NCI-H345 treated with DMSO at 0.1 percent for 48 hours (cell line): ENCODE measurements around the gene DGKQ.
A peak's percentile ranks its signal among the peaks of the same experiment; 100 is the strongest.
"Not testable (repeated sequence)": the region's sequence is repeated elsewhere in the genome, so short reads cannot be mapped to it uniquely, and the experiment has no call there.

Source experiments
- DNase-seq: peaks from one replicate; lab custom pipeline; 2025; ENCODE audit not compliant: unreplicated experiment; lab: John Stamatoyannopoulos, UW

The DGKQ gene

DNA sequence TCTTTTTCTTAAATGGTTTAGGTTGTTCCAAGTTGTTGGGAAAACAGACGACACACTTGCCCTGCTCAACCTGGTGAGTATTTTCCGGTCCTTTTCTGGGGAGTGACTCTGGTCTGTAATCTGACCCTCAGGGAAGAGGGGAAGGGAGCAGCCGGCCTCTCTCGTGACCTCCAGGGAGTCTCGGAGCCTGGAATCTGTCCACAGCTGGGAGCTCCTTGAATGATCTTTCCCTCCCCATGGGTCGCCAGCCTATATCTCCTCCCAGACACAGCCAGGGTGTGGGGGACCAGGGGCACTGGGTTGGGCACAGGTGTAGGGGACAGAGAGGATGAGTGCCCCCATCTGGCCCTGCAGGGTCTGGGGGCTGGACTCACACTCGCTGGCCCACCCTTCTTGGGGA is 22.2 kb downstream of the DGKQ start:
- DNase-seq: no peak

DNA sequence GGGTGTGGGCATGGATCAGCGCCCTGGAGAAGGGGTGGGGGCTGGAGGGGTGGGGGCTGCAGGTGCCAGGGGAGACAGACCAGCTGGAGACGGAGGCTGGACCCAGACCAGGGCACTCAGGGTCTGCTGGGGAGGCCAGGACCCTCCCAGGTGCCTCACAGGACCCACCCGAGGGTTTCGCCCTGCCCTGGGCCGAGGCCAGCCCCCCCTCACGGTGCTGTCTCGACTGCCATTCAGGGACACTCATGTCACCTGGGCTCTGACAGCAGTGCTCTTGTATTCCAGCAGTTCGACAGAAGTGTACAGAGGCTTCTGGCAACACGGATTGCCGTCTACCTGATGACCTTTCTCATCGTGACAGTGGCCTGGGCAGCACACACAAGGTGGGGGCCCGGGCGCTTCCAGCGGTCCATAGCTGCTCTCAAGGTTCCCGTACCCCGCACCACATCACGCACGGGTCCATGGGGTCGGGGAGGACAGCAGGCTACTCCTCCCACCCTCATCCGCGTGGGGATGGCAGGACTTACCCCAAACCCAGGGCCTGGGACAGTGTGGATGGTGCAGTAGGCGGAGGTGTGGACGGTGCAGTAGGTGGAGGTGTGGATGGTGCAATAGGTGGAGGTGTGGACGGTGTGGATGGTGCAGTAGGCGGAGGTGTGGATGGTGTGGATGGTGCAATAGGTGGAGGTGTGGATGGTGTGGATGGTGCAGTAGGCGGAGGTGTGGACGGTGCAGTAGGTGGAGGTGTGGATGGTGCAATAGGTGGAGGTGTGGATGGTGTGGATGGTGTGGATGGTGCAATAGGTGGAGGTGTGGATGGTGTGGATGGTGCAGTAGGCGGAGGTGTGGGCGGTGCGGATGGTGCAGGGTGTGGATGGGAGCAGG is 23.0 kb downstream of the DGKQ start:
- DNase-seq: no peak

DNA sequence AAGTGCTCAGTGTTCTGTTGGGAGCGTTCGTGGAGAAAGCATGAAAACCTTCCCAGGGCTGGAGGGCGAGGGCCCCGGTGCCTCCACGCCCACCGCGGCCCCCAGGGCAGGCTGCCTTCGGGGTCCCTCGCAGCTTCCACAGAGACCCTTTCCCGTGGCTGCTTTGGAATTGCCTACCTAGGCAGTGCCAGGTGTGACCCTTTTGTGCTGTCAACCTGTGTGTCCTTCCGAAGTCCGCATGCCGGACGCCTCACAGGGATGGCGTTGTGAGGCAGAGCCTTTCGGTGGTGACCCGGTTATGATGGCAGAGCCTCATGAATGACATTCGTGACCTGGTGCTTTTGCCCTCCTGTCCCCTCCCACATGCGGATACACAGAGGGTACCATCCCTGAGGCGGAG is 23.7 kb downstream of the DGKQ start:
- DNase-seq: no peak

DNA sequence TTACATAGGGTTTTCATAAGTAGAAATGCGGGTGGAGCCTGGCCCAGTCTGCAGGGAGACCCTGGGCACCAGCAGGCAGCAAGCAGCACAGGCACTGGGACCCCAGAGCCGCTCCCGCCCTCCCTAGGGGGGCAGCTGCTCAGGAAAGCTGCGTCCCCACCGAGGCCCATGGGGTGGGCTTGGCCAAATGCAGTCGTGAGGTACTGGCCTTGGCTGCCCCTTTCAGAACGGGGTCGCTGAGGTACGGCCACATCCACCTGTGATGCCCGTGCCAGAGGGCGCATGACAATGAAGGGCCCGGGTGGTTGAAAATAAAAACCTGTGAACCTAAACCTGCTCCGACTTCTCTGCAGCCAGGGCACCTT is 24.5 kb downstream of the DGKQ start:
- DNase-seq: no peak

DNA sequence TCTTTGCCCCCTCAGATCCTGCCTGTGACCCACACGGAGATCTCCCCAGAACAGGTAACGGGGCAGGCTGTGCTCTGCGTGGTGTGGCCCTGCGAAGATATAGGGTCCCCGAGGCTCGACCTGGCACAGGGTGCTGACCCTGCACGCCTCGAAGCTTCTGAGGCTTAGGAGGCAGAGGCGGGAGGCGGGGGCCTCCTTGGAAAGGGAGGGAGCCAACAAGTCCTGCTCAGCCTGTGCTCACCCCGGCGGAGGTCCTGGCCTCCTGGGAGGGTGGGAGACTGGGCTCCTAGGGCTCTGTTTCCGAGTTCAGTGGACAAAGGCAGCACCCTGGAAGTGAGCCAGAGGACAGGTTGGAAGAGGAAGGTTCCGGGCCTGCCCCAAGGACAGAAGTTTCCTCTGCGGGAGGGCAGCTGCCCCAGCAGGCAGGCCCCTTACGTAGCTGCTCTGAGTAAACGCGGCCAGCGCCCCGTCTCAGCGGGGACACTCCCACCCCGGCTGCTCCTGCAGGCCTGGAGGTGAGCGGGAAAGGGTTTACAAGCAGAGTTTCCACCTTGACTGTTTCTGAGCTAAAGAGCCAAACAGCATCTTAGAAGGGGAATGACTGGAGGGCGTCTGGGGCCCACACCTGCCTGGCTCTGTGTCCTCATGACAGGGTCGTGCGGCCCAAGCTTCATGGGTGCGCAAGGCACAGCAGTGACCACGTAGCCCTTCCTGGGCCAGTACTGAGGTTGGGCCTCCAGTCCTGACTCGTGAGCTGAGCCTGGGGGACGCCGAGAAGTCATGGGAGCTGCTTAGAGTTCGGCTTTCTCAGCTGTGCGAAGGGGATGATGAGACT is 25.1 kb downstream of the DGKQ start:
- no peak for DNase-seq

DNA sequence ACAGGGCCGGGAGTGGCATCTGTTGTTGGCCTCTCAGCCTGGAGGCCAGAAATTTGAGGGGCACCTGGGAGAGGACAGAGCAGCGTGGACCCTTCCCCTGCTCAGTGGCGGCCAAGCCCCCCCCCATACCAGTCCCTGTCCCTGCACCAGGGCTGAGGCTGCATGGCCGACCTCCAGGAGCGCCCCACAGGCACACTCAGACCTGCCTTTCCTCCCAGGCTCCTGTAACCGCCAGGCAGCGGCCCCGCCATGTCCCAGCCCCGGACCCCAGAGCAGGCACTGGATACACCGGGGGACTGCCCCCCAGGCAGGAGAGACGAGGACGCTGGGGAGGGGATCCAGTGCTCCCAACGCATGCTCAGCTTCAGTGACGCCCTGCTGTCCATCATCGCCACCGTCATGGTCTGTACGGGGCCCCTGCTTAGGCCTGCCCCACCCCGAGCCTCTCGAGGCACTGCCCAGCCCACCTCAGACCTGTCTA is 25.8 kb downstream of the DGKQ start:
- no peak for DNase-seq

DNA sequence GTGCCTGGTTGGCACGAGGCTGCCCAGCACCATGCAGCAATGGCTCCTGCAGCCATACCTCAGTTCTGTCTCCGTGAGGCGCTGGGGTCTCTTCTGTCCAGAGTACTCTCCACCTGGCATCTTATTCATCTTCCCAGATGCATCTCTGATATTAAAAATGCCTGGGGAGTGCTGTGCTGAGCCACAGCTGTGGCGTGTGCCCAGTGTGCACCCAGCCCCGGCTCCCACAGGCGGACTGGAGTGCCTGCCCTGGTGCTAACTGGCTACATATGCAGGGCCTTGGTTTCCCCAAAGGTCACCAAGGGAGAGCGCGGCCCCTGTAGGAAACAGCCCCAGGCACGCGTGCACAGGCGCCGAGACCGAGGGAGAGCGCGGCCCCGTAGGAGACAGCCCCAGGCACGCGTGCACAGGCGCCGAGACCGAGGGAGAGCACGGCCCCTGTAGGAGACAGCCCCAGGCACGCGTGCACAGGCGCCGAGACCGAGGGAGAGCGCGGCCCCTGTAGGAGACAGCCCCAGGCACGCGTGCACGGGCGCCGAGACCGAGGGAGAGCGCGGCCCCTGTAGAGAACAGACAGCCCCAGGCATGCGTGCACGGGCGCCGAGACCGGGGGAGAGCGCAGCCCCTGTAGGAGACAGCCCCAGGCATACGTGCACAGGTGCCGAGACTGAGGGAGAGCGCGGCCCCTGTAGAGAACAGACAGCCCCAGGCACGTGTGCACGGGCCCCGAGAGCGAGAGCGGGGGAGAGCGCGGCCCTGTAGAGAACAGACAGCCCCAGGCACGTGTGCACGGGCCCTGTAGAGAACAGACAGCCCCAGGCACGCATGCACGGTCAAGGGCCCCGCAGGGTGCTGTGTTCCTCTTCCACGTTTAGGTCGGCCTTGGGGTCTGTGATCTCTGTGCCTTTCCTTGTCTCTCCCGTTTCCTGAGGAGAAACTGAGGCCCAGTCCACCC is 26.6 kb downstream of the DGKQ start:
- no peak for DNase-seq

DNA sequence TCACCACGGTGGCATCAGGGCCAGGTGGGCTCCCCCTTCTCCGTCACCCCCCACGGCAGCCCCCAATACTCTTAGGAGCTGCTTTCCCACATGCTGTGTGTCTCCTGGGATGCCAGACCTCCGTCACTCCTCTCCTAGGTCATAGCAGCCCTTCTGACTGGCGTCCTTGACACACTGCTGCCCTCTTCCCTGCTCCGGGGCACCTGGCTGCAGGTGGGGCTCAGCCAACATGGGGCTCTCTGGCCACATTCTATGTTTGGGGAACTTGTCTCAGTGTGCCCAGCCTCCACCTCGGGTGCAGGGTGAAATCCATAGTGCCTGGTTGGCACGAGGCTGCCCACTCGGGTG is 27.3 kb downstream of the DGKQ start:
- no peak for DNase-seq

DNA sequence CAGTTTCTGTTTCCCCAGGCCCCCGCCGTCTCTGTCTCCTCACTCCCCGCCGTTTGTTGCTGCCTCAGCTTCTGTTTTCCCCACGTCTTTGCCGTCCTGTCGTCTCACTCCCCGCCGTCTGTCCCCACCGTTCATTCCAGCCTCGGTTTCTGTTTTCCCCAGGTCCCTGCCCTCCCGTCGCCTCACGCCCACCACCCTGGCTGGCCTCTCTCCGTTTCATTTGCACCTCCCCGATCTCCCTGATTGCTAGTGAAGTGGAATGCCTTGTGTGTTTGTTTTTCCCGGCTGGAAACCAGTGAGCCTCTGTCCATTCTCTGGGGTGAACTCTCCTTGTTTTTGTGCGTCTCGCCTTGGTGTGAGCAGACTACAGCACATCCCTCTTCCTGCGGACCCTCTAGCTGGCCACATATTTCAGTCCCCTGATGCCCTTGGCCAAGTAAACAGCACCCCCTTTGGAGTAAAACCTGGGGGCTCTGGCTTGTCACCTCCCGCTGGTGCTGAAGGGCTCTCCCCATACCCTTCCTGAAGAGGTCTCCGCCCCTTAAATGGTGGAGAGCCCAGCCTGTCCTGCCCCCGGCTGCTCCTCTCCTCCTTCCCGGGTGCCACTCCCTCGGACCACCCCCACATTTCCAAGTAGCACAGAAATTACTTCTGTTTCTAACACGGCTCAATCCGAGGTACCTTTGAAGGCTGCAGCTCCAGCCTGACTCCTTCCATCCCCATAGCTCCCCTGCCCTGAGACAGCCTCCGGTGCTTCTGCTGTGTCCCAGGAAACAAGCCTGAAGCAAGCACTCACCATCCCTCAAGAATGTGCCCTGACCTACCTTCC is 27.9 kb downstream of the DGKQ start:
- no peak for DNase-seq

DNA sequence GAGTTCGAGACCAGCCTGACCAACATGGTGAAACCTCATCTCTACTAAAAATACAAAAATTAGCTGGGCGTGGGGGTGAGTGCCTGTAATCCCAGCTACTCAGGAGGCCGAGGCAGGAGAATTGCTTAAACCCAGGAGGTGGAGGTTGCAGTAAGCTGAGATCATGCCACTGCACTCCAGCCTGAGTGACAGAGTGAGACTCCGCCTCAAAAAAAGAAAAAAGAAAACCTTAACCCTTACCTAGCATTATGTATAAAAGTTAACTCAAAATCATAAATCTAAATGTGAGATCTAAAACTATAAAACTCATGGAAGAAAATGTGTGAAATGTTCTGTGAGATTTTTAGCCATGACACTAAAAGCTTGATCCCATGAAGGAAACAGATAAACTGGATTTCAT is 33.9 kb downstream of the DGKQ start:
- not testable (repeated sequence) for DNase-seq

DNA sequence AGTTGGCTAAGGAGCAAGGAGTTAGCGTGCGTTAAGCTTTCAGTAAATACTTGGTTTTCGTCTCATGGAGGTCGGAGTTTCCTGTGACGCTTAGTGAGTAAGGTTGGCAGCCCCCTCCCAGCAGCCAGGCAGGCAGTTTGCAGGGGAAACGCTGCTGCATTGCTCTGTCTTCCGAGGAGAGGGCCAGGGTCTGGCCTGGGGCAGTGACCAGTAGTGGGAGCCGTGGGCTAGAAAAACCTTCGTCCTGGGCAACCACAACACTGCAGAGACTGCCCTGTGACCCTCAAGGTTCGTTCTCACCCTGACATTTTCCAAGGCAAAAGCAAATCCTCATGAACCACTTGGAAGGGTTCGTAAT is 40.7 kb downstream of the DGKQ start:
- no peak for DNase-seq

DNA sequence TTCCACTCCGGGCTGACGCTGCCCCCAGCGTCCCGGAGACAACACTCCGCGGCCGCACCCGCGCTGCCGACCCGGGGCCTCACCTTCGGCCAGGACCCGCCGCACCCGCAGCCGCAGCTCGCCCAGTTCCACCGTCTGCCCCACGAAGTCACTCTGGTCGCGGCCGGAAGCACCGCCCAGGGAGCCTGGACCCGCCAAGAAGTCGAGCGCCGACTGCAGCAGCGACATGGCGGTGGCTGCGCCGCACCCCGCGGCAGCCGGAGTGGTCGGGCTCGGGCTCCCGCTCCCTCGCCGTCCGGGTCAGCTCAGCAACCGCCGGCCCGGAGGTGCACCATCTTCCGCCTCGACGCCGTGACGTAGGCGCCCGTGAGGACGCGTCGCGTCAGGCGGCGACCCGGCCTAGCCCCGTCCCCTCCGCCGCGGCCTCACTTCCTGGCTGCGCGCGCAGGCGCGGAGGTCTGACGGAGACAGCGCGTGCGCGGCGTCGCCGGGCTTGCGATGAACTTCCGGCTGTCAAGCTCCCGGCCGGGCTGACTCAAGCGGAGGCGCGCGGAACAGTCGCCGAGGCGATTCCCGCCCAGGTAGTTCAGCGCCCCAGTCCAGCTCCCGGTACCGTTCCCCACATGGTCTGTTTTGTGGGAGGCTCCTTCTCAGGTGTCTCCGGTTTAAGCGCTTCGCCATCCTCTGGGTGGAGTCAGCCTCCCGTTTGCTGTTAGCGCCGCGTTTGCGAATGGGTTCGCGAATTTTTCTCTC is 41.2 kb downstream of the DGKQ start, which contains the start of the genes GAK and TMEM175:
TSS of gene GAK (minus strand) at position 357 of the 753 bp plus-strand sequence. CDS start at position 228, 129 bp downstream.
TSS of gene TMEM175 (plus strand) at position 501 of the 753 bp plus-strand sequence. CDS start 15,280 bp downstream, outside the sequence.
- DNase-seq: peak; percentile 73

DNA sequence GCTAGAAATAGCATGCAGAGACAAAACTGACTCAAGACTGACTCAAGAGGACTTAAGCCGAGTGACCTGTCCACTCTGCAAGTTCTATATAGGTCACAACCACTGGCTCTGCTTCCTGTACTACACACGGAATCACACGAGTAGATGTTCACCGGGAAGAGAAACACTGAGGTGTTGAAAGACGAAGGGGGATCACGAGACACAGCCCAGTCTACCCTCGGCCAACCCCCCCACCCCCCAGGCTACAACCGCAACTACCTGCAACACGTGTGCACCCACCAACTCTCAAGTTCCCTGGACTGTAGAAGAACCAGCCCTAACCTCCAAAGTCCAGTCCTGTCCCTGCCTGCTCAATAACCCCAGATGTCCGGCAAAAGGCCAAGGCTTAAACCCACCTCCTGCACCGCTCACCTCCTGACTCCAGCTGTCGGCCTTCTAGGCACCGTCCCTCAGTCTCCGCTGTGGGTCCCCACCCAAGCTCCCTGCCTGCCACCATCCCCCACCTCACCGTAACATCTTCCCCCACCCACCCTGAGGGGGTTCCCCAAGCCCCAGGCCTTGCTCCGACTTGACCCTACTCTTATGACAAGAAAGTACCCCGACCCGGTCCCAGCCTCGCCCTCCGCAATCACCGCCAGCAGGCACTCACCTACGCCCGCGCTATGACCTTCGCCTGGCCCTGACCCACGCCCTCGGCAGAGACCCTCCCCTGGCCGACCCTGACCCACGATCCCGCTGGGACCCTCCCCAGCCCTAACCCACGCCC is 42.0 kb downstream of the DGKQ start:
- no peak for DNase-seq

DNA sequence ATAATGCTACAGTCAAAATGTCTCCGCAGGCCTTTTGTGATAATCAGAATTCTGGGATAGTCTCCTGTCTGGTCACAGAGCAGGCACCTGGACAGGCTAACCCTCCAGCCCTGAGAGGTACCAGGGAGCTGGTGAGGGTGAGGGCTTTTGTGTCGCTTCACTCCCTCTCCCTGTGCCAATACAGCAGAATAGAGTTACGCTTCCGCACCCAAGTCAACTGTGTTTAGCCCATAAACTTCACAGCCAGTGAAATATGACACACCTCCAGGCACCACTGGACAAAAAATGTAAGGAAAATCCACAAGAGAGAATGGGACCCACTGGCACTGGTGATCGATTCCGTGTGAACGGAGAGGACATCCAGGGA is 42.6 kb downstream of the DGKQ start:
- no peak for DNase-seq

DNA sequence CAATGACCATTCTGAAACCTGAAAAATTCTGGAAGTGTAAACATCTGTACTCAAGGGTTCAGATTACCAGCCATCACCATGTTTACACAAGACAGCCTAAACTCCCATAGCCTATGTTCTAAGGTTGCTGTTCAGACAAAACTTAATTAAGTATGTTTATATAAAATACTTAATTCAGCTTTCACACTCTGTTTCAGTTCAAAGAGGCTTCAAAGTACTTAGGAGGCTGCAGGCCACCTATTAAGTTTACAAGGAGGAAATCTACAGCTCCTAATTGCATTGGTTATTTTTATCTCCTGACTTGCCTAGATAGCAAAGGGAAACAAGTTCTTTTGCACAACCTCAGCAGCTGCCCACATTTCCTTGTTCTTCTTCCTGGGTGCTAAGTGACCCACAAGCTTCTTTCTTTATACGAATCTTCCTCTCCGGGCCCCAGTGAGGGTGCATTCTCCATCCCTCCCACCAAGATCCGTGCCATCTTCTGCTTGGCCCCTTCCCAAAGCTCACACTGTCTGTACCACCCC is 43.3 kb downstream of the DGKQ start:
- no peak for DNase-seq

DNA sequence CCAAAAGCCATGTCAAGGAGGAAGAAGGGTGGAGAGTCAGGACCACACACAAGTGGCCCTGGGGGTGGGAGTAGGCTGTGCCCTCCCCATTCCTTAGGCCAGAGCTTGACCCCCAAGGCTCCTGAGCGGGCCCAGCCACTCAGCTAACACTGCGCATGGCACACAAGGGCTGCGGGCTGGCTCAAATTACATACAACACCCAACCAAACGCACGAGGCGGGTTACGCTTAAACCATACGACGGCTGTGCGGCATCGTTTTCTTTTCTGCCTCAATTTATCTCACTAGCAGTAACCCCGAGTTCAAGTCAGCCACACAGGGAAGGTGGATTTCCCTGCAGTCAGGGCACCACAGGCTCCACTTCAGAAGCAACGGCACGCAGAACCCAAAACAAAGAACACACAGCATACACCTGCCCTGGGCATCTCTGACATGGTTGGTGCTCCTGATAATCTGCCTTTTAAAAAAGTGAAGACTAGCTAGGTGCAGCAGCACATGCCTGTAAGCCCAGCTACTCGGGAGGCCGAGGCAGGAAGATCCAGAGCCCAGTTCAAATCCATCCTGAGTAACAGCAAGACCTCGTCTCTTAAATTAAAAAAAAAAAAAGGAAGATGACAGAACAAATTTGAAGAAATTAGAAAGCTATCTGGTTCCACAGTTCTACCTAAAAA is 44.1 kb downstream of the DGKQ start:
- DNase-seq: no peak

DNA sequence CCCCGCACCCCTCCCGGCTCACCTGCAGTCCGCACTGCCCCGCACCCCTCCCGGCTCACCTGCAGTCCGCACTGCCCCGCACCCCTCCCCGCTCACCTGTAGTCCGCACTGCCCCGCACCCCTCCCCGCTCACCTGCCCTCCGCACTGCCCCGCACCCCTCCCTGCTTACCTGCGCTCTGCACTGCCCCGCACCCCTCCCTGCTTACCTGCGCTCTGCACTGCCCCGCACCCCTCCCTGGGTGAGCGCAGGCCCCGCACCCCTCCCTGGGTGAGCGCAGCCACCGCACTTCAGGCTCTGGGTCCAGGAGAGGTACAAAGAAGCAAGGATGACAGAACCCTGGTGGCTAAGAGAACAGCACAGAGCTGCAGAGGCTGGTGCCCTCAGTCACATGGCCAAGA is 45.8 kb downstream of the DGKQ start:
- not testable (repeated sequence) for DNase-seq

DNA sequence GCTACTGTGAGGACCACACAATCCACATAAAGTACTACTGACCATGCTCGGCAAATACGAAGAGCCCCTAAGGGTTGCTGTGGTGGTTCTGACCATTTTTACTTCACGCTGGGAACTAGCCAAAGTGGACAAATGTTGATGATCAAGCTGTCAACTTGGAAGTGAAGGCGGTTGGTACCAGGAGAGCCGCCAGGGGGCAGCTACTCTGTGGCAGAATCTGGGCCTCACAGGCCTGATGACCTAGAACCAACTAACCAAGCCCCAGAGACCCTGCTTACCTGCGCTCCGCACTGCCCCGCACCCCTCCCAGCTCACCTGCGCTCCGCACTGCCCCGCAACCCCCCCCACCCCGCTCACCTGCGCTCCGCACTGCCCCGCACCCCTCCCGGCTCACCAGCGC is 46.8 kb downstream of the DGKQ start:
- DNase-seq: no peak
